ENCODE results near the gene CCT6B.

CCT6B gene

DNA sequence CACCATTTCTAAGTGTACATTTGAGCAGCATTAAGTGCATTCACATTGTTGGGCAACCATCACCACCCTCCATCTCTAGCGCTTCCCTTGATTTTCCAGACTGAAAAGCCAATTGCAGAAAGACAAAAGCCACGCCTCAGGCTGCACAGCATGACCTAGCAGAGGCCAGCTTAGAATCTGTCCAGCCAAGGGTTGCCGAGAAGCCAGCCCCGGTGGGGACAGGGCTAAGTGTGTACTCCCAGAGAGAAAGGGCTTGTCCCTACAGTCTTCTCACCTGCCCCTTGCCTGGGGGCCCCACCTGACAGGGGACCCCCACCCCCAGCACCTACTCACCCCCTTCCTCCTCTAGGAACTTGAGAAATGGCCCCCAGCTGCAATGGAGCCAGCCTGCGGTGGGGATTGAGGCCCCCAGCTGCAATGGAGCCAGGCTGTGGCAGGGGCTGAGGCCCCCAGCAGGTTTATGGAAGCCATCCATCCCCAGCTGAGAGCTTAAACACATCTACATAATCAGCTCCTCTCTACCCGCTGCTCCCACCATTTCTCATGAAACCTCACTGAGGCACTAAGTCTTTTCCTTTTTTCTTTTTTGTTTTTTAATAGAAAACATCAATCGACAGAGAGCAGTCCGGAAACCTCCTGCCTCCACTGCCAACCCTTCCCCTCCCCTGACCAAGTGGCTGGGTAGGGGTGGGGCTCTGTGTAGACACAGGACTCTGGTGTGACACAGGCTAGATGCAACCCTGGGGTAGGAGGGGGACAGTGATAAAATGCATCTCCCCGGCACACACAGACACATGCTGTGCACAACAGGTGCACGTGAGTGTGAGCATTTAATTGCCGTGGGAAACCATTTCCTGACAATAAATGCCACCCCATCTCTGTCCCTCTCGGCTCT is 77.9 kb downstream of the CCT6B start:
- DNase-seq = no peak

DNA sequence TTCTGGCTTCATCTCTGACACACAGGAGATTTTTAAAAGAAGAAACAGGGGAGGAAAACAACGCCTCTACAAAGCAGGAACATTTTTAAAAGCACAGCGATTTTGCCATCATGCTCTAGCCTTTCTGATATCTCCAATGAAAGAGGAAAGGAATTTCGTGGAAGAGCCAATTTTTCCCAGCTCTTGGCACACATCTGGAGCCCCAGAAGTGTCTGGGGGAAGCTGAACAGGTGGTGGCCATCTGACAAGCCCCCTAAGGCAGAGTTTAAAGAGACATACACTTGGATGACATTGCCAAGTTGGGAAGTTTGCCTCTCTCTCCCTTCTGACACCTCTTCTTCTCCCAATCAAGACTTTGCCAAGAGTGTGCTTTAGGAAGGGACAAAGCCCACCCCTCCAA is 82.1 kb downstream of the CCT6B start:
- no peak for DNase-seq

Measured in activated CD4-positive, alpha-beta T cell treated with anti-CD3 and anti-CD28 coated beads, Interleukin-2, amount 50 U/mL, for 1 hour (primary cell).